IPS-11a (cell line): ENCODE data around the gene TMEM132C.

Experiments used
- H3K4me3 ChIP-seq: one replicate; pipeline ENCODE4 v1.5.1; 2013; ENCODE audit warnings: low read depth, low read length, control low read depth

Gene TMEM132C

GRCh38 chr12:128408669-128409068, 141.7 kb downstream of the TMEM132C start:
- no peak overlapping the region for H3K4me3 ChIP-seq

GRCh38 chr12:128415036-128415560, 148.1 kb downstream of the TMEM132C start:
- no peak overlapping the region for H3K4me3 ChIP-seq

- no peak overlapping the region for H3K4me3 ChIP-seq
Measured at GRCh38 chr12:128418944-128419343, 152.0 kb downstream of the TMEM132C start.

- H3K4me3 ChIP-seq = no peak overlapping the region
Measured at GRCh38 chr12:128420163-128420562, 153.2 kb downstream of the TMEM132C start.

- H3K4me3 ChIP-seq = no peak overlapping the region
Measured at GRCh38 chr12:128421375-128421774, 154.4 kb downstream of the TMEM132C start.

- H3K4me3 ChIP-seq = no peak overlapping the region
Measured at GRCh38 chr12:128423205-128423604, 156.2 kb downstream of the TMEM132C start.

- H3K4me3 ChIP-seq = no peak overlapping the region
Measured at GRCh38 chr12:128424931-128425431, 158.0 kb downstream of the TMEM132C start.

GRCh38 chr12:128425666-128426331, 158.8 kb downstream of the TMEM132C start:
- H3K4me3 ChIP-seq = no peak overlapping the region

- H3K4me3 ChIP-seq = no peak overlapping the region
Measured at GRCh38 chr12:128426511-128426910, 159.5 kb downstream of the TMEM132C start.

GRCh38 chr12:128439796-128440195, 172.8 kb downstream of the TMEM132C start:
- H3K4me3 ChIP-seq = no peak overlapping the region

- H3K4me3 ChIP-seq = no peak overlapping the region
Measured at GRCh38 chr12:128442096-128442495, 175.1 kb downstream of the TMEM132C start.

GRCh38 chr12:128444598-128444997, 177.6 kb downstream of the TMEM132C start:
- H3K4me3 ChIP-seq = no peak overlapping the region

GRCh38 chr12:128445415-128446127, 178.6 kb downstream of the TMEM132C start:
- H3K4me3 ChIP-seq = no peak overlapping the region

- no peak overlapping the region for H3K4me3 ChIP-seq
Measured at GRCh38 chr12:128449146-128449894, 182.3 kb downstream of the TMEM132C start.

GRCh38 chr12:128450810-128451209, 183.8 kb downstream of the TMEM132C start:
- H3K4me3 ChIP-seq = no peak overlapping the region

- H3K4me3 ChIP-seq = no peak overlapping the region
Measured at GRCh38 chr12:128455851-128456250, 188.9 kb downstream of the TMEM132C start.

GRCh38 chr12:128456922-128457321, 190.0 kb downstream of the TMEM132C start:
- no peak overlapping the region for H3K4me3 ChIP-seq

- no peak overlapping the region for H3K4me3 ChIP-seq
Measured at GRCh38 chr12:128458301-128458974, 191.5 kb downstream of the TMEM132C start.

GRCh38 chr12:128459067-128459466, 192.1 kb downstream of the TMEM132C start:
- H3K4me3 ChIP-seq = no peak overlapping the region

- no peak overlapping the region for H3K4me3 ChIP-seq
Measured at GRCh38 chr12:128463881-128464280, 196.9 kb downstream of the TMEM132C start.

GRCh38 chr12:128467882-128468281, 200.9 kb downstream of the TMEM132C start:
- no peak overlapping the region for H3K4me3 ChIP-seq
